GM23248 (cell line): ENCODE results near the gene CCDC38. TPM values are rescaled to one million over a fixed set of nuclear protein-coding genes. Genes with fewer than 3 reads are reported as not detected.

Experiments used
- DNase-seq: peaks from one replicate; pipeline ENCODE4 v3.0.0-alpha.2; 2015
- H2AFZ ChIP-seq: fragments of 200-600 bp; sonication (generic); 2 replicates; pipeline ENCODE4 v1.6.1; 2016; ENCODE audit warnings: antibody characterized with exemption
- H3F3A ChIP-seq: fragments of 200-600 bp; sonication (generic); 2 replicates; pipeline ENCODE4 v1.6.1; 2016; ENCODE audit warnings: mild to moderate bottlenecking, antibody characterized with exemption, mixed run types; ENCODE audit not compliant: insufficient read depth
- H3K27ac ChIP-seq: fragments of 200-600 bp; sonication (generic); 2 replicates; pipeline ENCODE4 v1.5.1; 2016; ENCODE audit warnings: mild to moderate bottlenecking
- H3K27me3 ChIP-seq: fragments of 200-600 bp; sonication (generic); replicated peaks from 2 replicates; pipeline ENCODE4 v1.6.1; 2016; ENCODE audit warnings: mild to moderate bottlenecking; ENCODE audit not compliant: insufficient read depth
- H3K36me3 ChIP-seq: fragments of 200-600 bp; sonication (generic); 2 replicates; pipeline ENCODE4 v1.6.1; 2016; ENCODE audit warnings: low read depth, mild to moderate bottlenecking
- H3K4me1 ChIP-seq: fragments of 200-600 bp; sonication (generic); 2 replicates; pipeline ENCODE4 v1.6.1; 2016; ENCODE audit warnings: mild to moderate bottlenecking; ENCODE audit not compliant: insufficient read depth
- H3K4me2 ChIP-seq: fragments of 200-600 bp; sonication (generic); one replicate; pipeline ENCODE4 v1.6.1; 2016; ENCODE audit warnings: mild to moderate bottlenecking; ENCODE audit not compliant: unreplicated experiment
- H3K4me3 ChIP-seq: fragments of 200-600 bp; sonication (generic); 2 replicates; pipeline ENCODE4 v1.5.1; 2016; ENCODE audit warnings: mild to moderate bottlenecking
- H3K79me2 ChIP-seq: fragments of 200-600 bp; sonication (generic); 2 replicates; pipeline ENCODE4 v1.6.1; 2016; ENCODE audit warnings: mild to moderate bottlenecking; ENCODE audit not compliant: insufficient read depth
- H3K9ac ChIP-seq: fragments of 200-600 bp; sonication (generic); 2 replicates; pipeline ENCODE4 v1.6.1; 2016; ENCODE audit warnings: mild to moderate bottlenecking
- H3K9me2 ChIP-seq: fragments of 200-600 bp; sonication (generic); 2 replicates; pipeline ENCODE4 v1.6.1; 2016; ENCODE audit warnings: mixed run types, mild to moderate bottlenecking, moderate library complexity; ENCODE audit not compliant: insufficient read depth
- H3K9me3 ChIP-seq: fragments of 200-600 bp; sonication (generic); one replicate; pipeline ENCODE4 v1.6.1; 2017; ENCODE audit warnings: low read depth
- H4K20me1 ChIP-seq: fragments of 200-600 bp; sonication (generic); 2 replicates; pipeline ENCODE4 v1.6.0; 2016; ENCODE audit not compliant: insufficient read depth
- EZH2 ChIP-seq: fragments of 200-600 bp; sonication (generic); IDR thresholded peaks from 2 replicates; pipeline ENCODE4 v1.6.1; 2018; ENCODE audit warnings: antibody characterized with exemption, mild to moderate bottlenecking; ENCODE audit not compliant: insufficient read depth, poor library complexity, severe bottlenecking
- EZH2phosphoT487 ChIP-seq: fragments of 200-600 bp; sonication (generic); IDR thresholded peaks from 2 replicates; pipeline ENCODE4 v1.6.1; 2018; ENCODE audit warnings: antibody characterized with exemption, moderate library complexity, mild to moderate bottlenecking, low read depth; ENCODE audit not compliant: insufficient read depth
- WGBS, 2 experiments: methylation state at CpG; one replicate each; pipeline ENCODE4 v1.1.6; 2015 to 2017; ENCODE audit warnings: low lambda C conversion rate in 2 of 2, low coverage in 1 of 2; ENCODE audit errors: missing lambda C conversion rate in 2 of 2; 5-methylcytosine and 5-hydroxymethylcytosine counted together
- in situ Hi-C: fragments of 300-500 bp; cut with MboI; formaldehyde crosslinking; loops from 2 replicates; pipeline ENCODE4 v1.15.0; 2020
- polyA plus RNA-seq: library from polyadenylated mRNA; unstranded; fragments of >200 nt; fragmentation: Nextera tagmentation; extraction: Ambion mirVana; gene quantifications from 2 replicates; pipeline ENCODE4 v1.2.1, GENCODE V29; 2016
- total RNA-seq: library from RNA; depleted of rRNA; stranded (reverse); fragments of >200 nt; shearing (Covaris generic); gene quantifications from 2 replicates; pipeline ENCODE4 v1.2.3, GENCODE V29; 2014

The CCDC38 gene
- total and polyA plus RNA-seq, 2 experiments from 2014 or later, result under 0.01 to 0.06 TPM

DNA sequence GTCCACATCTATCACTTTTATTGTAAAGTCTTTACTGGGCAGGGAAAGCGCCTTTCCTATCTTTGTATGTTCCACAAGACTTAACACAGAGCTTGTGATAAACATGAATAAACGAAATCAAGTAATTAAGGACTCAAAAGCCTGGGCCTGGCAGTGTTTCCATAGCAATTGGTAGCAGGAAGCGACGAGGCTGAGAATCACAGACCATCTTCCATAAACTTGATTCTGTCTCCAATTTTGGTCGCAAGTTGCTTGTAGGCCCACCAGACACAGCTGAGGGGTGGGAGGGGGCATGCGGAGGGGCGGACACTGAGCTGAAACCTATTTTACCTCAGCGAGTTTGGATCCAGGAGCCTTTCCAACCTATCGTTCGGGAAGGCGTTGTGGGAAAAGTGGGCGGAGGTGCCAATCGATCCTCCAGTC, 302 bp downstream of the CCDC38 start:
- H3K27me3 ChIP-seq, result no peaks in the 10 kb centered on the region
- H3K4me3 ChIP-seq, result peak overlapping the region; percentile 77
- no peak overlapping the region for H3K27ac ChIP-seq
- H3K9me2 ChIP-seq, result no peaks in the 10 kb centered on the region
- peak overlapping the region; percentile 88 for H2AFZ ChIP-seq
- 10 to 19% methylated on average over 11 to 13 of the region's 13 CpGs for WGBS, 2 experiments
- no peaks in the 10 kb centered on the region for H3K9me3 ChIP-seq
- H3F3A ChIP-seq, result no peaks in the 10 kb centered on the region
- in situ Hi-C loops, result no loop called here
- H3K4me1 ChIP-seq, result no peaks in the 10 kb centered on the region
- no peaks in the 10 kb centered on the region for H4K20me1 ChIP-seq
- no peaks in the 10 kb centered on the region for H3K79me2 ChIP-seq
- TF ChIP-seq EZH2phosphoT487 (no peak), EZH2 (no peak)
- no peaks in the 10 kb centered on the region for H3K36me3 ChIP-seq
- peak overlapping the region; percentile 79 for H3K9ac ChIP-seq
- peak; percentile 31 for DNase-seq
- peak overlapping the region; percentile 78 for H3K4me2 ChIP-seq

DNA sequence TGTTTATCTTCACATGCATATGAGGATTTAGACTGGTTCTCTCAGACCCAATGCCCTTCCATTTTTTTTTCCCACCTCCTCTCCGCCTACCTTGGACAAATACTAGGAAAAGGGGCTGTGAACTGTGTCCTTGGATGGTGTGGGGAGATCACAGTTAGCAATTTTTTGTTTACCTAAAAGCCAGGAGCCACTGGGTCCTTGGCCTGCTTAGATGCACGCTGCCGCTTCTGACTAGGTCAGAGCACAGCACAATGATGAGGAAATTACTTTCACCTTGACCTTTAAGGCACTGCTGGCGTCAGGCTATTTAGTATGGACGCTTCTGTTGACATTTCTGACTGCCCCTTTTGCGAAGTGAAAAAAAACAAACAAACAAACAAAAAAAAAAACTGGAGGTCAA, 1.9 kb downstream of the CCDC38 start:
- Histone ChIP-seq H3K9ac (no peak overlapping the region), H3K9me3 (no peaks in the 10 kb centered on the region), H3K27ac (no peak overlapping the region), H2AFZ (no peak overlapping the region), H3K36me3 (no peaks in the 10 kb centered on the region), H3F3A (no peaks in the 10 kb centered on the region), H3K4me1 (no peaks in the 10 kb centered on the region), H3K4me2 (no peak overlapping the region), H3K27me3 (no peaks in the 10 kb centered on the region), H3K79me2 (no peaks in the 10 kb centered on the region), H3K9me2 (no peaks in the 10 kb centered on the region), H3K4me3 (no peak overlapping the region), H4K20me1 (no peaks in the 10 kb centered on the region)
- in situ Hi-C loops, result no loop called here
- DNase-seq, result no peak
- TF ChIP-seq EZH2phosphoT487 (no peak), EZH2 (no peak)
- WGBS, 2 experiments, result 85% methylated on average over 6 of the region's 6 CpGs

DNA sequence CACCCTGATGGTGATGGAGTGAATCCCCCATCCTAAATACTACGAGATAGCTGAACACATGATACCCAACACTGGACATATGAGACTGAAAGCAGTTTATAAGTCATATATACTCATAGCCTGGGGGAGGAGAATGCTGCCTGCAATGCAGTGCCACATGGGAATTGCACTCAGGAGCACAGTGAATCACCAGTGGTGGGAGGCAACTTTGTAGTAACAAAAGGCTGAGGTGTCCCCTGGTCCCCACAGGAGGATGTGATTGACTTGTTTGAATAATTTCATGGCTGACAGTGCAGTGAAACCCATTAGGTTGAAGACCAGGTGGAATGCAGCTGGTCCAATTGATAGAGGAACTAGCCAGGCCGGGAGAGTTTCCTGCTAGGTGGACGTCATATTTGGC, 20.2 kb downstream of the CCDC38 start:
- peak; percentile 89 for DNase-seq

DNA sequence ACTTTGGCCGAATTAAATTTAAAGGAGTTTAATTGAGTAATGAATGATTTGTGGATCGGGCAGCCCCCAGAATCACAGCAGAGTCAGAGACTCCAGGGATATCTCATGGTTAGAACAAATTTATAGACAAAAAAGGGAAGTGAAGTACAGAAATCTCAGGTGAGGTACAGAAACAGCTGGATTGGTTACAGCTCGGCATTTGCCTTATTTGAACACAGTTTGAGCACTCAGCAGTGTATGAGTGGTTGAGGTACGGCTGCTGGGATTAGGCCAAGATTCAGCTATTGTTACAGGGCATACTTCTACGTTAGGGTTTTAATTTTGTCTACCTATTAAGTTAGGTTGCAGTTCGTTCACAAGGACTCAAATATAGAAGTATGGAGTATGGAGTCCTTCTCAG, 23.3 kb downstream of the CCDC38 start:
- Histone ChIP-seq H3K27me3 (peaks cover 33% of the 10 kb centered on the region), H4K20me1 (no peaks in the 10 kb centered on the region), H3K79me2 (no peaks in the 10 kb centered on the region), H3K9me2 (no peaks in the 10 kb centered on the region), H3K27ac (no peak overlapping the region), H3K36me3 (no peaks in the 10 kb centered on the region), H3F3A (no peaks in the 10 kb centered on the region), H3K4me3 (no peak overlapping the region), H3K9me3 (no peaks in the 10 kb centered on the region), H3K4me2 (no peak overlapping the region), H2AFZ (no peak overlapping the region), H3K4me1 (no peaks in the 10 kb centered on the region), H3K9ac (no peak overlapping the region)
- WGBS, 2 experiments, result 59 to 68% methylated on average over 6 of the region's 6 CpGs
- no peak for TF ChIP-seq EZH2phosphoT487
- TF ChIP-seq EZH2, result no peak
- in situ Hi-C loops, result no loop called here
- no peak for DNase-seq

More for the DNA sequence above, 20.2 kb downstream of the CCDC38 start:
- H3K4me3 ChIP-seq, result no peak overlapping the region
- in situ Hi-C loops, result no loop called here
- 0 out of 2 replicates have a peak, but pooled peaks cover 3% of the 10 kb centered on the region for H3K27me3 ChIP-seq
- H3F3A ChIP-seq, result no peaks in the 10 kb centered on the region
- no peaks in the 10 kb centered on the region for H3K9me3 ChIP-seq
- H3K9ac ChIP-seq, result no peak overlapping the region
- H3K36me3 ChIP-seq, result no peaks in the 10 kb centered on the region
- H2AFZ ChIP-seq, result no peak overlapping the region
- TF ChIP-seq EZH2phosphoT487 (no peak), EZH2 (no peak)
- 14 to 17% methylated on average over 3 of the region's 3 CpGs for WGBS, 2 experiments
- H3K4me2 ChIP-seq, result no peak overlapping the region
- H3K79me2 ChIP-seq, result no peaks in the 10 kb centered on the region
- no peak overlapping the region for H3K27ac ChIP-seq
- no peaks in the 10 kb centered on the region for H3K9me2 ChIP-seq
- no peaks in the 10 kb centered on the region for H3K4me1 ChIP-seq
- H4K20me1 ChIP-seq, result no peaks in the 10 kb centered on the region
